GM19023 (cell line): ENCODE data around the gene MLH1.

Experiments
- ATAC-seq: cut with Tn5 transposase; IDR thresholded peaks from one replicate; pipeline ENCODE4 v1.9.1; 2021; ENCODE audit warnings: mild to moderate bottlenecking, moderate library complexity; ENCODE audit not compliant: unreplicated experiment

The MLH1 gene

GRCh38 chr3:37087870-37088269 is 94.6 kb downstream of the MLH1 start:
- ATAC-seq: no peak

DNA sequence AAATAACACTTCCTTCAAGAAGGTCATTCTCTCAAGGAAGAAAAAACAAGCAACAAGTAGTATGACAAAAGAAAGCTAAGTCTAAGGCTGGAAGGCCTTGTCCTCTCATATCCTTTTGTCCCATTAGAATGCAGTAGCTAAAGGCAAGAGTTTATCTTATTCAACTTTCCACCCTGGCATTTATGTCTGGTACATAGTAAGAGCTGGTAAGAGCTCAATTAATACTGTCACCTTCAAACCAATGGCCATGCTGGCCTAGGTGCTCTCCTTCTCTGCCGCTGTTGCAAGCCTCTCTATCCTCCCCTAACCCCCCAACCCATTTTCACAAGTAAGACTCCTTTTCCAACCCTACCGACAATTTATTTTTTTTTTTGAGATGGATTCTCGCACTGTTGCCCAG is 99.2 kb downstream of the MLH1 start:
- ATAC-seq: no peak

DNA sequence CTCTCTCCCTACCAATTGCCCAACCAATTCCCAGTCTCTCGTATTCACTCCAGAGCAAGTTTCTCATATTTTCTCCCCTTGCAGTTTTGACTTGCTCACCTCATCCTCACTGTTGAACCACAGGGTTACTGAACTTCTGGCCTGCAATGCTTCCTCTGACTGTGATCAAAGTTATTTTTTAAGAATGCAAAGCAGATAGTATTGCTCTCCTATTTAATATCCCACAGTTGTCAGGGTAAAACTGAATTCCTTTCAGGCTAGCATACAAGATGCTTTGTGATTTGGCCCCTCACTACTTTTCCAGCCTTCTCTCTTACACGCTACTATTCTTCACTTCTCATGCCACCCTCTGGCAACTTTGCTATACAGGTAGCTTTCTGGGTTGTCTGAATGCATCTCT is 100.2 kb downstream of the MLH1 start:
- no peak for ATAC-seq

DNA sequence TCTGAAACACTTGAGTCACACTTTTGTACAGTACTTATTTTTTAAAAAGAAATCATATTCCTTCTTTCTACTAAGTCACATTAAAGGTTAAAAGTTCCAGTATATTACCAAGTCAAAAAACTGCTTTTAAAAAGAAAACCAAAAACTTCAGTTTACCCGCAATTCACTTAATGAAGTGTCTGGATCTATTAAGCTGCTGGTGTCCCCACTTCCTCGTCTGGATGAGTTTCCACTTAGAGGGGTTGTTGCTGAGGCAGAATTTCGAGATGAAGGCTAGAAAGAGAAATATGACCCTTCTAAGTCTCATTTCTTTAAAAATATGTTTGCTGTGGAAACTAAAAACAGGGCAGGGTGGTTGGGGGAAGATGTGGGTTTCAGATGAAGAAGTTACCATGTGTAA is 101.3 kb downstream of the MLH1 start:
- ATAC-seq: no peak

- ATAC-seq: no peak
These were observed 103.0 kb downstream of the MLH1 start for GRCh38 chr3:37096288-37096687.

DNA sequence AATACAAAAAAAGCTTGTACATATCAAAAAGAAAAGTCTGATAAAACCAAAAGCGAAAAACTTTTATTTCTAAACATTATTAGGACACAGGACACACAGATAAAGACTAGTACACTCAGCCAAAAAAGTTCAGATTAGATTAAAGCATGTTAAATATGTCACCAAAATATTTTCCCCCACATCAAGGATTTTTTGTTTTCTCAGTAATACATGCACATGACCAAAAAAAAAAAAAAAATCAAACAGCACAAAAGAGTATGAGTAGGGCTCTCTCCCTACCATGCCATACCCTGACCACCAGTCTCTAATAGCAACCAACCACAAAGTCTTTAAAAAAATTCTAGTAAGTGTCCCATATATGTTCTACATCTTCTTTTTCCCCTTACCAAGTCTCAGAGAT is 103.7 kb downstream of the MLH1 start:
- ATAC-seq: no peak

GRCh38 chr3:37097776-37098175 is 104.5 kb downstream of the MLH1 start:
- ATAC-seq: no peak

- no peak for ATAC-seq
These were observed 105.6 kb downstream of the MLH1 start for GRCh38 chr3:37098884-37099283.

DNA sequence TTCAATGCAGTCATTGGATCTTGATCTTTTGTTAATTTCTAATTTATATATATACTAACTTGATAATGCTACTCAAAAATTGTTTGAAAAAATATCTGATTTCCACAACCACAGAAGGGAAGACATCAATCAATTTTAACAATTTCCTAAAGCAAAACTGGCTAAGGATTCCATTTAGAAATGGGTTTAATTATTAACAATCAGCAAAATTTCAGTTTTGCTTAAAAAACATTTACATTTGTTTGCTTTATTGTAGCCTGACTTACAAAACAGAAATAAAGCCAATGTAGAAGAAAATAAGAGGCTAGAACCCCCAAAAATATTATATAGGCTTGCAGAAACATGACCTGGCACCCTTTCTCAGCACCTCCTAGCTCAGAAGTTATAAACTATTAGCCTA is 106.2 kb downstream of the MLH1 start:
- ATAC-seq: no peak

DNA sequence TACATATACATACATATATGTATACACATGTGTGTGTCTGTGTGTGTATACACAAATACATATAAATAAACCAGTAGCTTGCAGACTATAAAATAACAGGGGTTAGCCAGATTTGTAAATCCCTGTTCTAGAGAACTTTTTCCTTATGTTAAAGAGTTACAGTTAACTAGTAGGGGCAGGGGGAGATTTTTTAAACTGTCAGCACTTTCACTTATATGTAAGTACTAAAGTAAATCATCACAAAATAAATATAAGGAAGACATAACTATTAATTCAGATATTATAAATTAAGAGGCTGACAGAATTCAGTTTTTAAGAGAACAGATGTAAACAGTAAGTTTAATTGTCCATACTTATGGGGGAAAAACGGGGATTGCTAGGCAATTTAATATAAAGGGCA is 107.1 kb downstream of the MLH1 start:
- ATAC-seq: no peak
